Right hindlimb (tissue), 1 donor: Measurements from ENCODE around the gene SH3BP5.

Experiments used
- DNase-seq: peaks from one replicate; pipeline ENCODE4 v3.0.0-alpha.2; 2018

Gene SH3BP5

DNA sequence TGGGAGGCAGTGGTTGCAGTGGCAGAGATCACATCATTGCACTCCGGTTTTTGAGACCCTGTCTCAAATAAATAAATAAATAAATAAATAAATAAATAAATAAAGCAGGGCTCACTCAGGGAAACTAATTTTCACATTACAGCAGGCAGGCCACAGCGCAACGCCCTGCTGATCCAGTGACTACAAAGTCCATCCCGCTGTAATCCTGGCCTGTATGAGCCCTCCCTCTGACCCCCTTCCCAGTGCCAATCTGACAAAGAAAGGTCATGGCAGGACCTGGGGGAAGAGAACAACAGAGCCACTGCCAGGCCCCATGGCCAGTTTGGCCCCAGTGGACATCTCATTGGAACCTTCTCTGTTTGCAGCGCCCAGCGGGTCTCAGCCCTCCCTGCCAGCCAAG, 9.3 kb downstream of the SH3BP5 start:
- no peak for DNase-seq

DNA sequence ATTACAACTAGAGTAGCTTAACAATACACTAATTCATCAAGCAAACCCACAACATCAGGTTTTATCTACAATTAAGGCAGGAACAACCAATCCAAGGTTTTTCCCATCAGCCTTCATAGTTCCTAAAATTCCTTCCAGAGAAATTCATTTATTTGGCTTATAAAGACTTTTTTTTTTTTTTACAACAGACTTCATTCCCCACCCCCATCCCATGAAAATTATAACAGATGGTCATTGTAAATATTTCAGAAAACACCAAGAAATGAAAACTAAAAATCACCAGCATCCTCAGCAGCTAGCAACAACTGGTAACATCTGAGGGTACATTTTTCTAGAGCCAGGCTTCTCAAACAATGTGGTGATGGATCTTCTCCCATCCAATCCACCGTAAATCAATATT, 11.0 kb downstream of the SH3BP5 start:
- no peak for DNase-seq

DNA sequence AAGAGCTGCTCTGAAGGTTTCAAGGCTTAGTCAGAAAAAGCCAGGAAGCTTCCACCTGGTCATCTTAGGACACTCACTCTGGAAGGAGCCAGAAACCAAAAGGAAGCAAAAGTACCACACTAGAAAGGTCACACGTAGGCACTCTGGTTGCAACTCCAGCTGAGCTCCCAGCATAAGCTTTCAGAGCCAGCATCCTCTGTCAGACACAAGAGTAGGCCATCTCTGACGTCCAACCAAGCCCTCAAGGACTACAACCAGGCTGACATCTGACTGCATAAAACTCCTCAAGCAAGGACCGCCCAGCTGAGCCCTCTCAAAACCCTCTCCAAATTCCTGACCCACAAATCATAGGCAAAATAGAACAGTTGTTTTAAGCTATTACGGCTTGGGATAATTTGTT, 12.8 kb downstream of the SH3BP5 start:
- peak; percentile 73 for DNase-seq

DNA sequence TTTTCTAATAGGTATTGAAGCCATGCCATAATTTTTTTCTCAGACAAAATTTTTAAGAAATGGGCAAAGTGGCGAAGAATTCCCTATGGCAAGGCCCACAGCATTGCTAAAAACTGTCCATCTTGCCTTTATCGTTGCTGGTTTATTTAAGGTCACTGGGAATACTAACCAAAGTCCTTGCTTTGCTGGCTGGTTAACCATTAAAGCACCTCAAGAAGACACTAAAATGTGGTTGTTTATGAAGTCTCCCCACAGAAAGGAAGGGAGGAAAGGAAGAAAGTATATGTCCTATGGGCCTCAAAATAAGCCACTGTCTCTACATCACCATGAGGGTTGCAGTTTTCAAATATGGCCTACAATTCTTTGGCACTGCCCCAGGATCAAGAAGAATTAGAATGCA, 13.2 kb downstream of the SH3BP5 start:
- no peak for DNase-seq

DNA sequence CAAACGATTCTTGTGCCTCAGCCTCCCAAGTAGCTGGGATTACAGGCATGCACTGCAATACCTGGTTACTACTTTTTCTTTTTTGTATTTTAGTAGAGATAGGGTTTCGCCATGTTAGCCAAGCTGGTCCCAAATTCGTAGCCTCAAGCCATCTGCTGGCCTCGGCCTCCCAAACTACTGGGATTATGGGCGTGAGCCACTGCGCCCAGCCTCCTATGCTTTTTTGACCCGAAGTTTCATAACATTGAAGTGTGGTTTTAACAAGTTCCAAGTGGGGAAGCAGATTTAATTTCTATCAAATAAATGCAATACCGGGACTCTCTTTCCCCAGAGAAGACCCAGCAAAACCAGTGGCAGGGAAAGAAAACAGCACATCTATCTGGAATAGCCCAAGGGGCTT, 13.7 kb downstream of the SH3BP5 start:
- DNase-seq: no peak

DNA sequence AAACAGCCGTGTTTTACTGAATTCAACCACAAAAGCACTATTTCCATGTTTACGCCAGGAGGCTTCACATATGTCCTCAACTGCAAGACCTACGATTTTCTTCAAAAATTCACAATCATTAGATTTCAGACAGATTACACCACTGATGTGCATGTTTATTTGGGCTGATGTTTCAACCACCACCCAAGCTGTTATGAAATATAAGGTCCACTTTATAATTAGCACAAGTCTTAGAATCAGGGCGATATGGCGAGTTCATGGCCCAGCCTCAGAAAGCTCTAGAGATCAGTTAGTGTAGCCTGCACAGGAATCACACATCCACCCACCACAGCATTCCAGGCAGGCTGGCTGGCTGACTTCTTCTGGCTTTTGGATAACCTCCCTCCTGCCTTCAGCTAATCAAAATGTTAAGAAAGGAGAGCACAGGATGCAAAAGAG, 15.4 kb downstream of the SH3BP5 start:
- peak; percentile 69 for DNase-seq

DNA sequence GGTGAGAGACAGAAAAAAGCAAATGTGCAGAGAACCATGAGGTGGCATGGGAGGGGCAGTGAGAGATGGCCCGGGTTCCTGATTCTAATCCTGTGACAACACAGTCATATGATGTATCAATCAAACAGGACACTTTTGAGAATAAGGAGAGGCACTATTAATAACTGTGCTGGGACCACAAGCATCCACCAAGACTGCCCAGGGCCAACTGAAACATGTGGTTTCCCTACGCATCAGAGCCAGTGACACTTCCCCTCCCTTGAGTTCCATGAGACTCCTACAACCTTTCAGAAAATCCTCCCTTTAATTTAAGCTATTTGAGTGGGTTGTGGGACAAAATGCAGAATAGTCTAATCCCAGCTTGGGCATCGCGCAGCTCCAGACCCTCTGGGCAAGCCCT, 17.4 kb downstream of the SH3BP5 start:
- no peak for DNase-seq

DNA sequence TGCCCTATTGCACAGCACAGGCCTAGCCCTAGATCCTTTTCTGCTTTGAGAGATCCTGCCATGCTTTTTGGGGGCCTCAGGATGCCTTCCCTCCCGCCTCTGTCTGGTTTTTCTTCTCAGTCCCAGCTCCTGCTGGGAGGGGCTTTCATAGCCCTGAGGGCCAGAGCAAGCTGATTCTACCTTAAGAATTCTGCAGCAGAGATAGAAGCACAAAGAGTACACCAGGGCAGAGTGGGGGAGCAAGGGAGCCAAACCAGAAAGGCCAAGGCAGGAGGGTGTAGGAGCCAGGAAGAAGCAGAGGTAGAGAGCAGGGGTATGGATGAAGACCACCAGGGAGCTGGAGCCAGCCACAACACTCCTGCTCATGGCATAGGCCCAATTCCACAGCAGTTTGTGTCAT, 18.1 kb downstream of the SH3BP5 start:
- DNase-seq: no peak

DNA sequence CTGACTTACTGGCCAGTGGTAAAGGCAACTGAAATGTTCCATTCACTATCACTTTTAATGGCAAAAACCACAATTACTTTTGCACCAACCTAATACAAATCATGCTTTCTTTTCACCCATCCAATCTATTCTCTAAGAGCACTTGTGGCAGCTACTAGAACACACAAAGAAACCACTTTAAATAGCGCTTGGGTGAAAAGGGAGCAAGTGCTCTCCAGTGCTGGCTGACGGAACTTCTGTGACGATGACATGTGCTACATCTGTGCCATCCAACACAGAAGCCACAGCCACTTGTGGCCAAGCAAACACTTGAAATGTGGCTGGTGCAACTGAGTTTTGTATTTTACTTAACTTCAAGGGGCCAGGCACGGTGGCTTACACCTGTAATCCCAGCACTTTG, 18.9 kb downstream of the SH3BP5 start:
- DNase-seq: no peak

DNA sequence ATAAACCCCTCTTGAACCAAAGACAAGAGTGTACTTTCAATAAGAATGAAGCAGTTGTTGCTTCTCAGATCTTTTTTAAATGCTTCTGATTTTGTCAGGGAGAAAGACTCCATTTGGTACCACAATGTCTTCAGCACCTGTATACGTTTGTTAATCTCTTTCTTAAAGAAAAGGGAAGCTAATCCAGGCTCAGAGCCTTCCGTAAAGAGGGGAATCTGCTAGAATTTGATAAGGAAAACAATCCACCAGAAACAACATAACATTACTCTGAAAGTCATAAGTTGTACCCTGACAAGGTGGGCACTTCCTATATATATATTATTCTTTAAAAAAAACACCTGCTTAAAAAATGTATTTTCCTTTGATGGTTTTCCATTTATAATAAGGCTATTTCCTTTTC, 19.8 kb downstream of the SH3BP5 start:
- DNase-seq: no peak

DNA sequence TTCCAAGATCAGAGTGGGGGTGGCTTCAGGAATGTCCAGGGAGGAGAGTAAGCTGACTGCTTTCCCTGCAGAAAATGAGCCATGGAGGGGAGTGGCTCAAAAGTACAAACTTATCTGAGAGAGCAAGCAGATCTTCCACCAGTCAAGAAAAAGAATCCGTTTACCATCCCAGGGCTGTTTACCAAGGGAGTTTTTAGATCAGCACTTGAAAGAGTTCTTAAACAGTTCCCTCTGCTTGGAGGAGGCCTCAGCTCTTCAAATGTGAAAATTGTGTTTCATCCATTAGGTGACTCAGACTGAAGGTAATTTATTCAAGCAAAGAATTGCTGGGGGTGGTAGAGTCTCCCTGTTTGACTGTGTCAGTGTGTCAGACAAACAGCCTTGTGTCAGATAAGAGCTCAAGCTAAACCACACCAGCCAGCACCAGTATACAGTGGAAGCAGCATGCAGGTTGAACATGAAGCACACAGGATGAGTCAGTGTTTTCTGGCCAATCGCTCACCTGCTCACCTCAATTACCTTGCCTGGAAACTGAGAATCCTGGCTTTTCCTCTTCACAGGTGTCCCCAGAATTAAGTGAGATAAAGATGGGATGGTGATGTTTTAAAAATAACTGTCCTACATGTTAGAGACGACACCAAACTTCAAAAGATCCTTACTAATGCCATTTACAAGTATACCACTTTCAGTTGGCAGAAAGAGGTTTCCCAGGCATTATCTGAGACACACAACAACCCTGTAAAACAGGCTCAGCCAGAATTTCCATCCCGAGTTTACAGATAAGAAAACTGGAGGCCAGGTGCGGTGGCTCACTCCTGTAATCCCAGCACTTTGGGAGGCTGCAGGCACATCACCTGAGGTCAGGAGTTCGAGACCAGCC, 21.7 kb downstream of the SH3BP5 start:
- no peak for DNase-seq

DNA sequence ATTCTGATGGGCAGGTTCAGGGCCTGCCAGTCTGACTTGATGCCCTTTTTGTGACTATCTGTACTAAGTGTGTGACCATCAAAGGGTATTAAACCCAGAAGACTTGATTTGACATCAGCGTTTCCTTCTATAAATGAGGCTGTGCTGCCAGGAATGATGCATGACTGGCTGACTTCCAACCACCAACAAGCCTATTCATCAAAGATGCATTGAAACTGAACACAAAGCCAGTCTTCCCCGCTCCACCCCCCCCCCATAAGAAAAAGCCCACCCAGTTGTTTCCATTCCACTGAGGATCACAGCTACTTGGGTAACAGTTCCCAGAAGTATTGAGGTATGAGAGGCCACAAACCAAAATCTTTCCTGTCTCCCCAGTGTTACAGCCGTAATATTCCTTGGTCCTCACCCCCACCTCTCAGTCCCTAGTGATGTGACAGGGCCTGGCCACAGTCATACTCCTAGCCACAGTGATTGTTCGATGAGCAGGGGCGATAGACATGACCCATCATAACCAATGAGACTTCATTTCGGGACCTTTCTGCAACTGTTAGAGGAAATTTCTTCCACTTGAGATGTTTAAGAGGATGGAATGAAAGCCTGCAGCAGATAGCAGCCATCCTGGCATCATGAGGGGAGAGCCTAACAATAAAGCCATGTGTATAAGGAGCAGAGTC, 22.6 kb downstream of the SH3BP5 start:
- no peak for DNase-seq

DNA sequence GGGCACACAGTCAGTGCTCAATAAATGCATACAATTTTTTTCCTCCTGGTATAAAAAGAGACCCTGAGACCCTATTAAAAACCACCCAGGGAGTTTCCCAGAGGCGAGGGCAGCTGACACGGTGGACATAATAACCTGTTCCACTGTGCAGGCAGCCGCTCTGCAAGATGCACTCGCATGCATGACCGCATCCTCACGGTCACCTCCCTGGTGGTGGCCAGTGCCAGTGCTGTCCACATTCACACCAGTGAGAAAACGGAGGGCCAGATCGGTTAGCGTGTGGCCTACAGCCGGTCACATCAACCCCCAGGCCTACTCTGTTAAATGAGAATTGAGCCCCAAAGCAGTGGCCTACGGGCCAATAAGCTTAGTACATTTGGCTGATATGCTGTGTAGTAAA, 24.8 kb downstream of the SH3BP5 start:
- no peak for DNase-seq

DNA sequence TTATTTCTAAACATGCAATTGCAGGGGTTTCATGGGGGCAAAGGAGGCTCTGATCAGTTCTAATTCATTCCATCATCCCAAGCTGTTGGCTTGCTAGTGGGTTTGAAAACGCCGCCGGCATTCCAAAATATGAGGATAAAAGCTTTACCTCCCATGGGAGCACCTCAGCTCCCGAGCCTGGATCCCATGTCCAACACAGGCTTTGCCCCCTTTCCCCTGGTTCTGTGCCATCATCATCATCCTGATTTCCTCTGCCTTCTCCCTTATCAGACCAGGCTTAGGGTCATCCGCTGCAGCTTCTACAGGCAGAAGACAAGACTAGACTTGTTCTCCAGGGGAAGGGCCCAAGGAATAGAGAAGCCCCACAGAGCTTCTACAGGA, 25.4 kb downstream of the SH3BP5 start:
- no peak for DNase-seq

DNA sequence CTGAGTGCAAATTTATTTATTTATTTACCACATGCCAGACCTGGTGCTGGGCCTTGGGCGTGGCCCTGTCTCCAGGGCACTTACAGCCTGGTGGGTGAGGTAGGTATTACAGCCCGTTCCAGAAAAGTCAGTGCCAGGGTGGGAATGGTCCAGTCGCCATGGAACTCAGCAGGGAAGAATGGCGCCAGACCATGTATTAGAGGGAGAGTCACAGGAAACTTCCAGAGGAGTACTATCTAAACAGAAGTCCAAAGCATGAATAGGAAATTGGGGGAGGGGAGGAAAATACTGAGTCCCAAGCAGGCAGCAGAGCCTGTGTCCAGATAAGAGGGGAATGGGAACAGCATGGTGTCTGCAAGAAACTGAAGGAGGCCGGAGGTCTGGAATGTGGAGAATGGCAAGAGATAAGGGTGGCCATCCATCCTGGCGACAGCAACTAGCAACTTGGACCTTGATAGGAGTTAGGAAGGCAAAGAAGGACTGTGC, 27.0 kb downstream of the SH3BP5 start:
- DNase-seq: no peak

DNA sequence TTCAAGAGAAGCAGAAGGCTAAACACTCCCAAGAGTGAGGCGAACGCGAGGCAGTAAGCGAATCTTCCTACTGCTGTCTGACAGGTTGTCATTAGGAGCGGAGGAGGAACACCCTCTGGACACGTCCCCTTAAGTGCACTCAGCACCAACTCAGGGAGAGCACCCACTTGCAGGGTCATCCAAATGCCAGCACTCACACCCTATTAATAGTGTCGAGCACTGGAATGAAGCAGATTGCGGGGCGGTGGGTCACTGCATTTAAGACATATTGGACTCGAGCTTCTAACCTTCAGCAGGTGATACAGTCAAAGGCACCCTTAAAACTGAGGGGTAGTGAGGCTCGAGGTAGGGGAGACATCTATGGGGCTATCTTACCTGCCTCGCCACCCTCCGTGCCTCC, 28.7 kb downstream of the SH3BP5 start:
- no peak for DNase-seq

DNA sequence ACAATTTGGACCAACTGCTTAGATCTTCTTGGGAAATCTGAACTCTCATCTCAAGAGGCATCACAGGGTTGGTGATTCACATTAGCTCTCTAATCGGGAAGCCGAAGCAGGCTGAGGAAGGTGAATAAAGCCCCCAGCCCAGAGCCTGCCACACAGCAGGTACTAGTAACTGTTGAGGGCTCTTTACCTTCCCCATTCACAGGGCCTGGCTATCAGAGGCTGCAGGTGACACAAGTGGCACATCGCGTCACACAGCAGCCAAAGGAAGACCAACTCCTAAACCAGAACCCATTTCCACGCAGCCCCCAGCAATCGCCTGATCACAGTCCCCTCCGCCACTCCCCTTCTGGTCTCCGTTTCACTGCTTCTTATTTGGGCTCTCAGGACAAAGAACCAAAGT, 29.2 kb downstream of the SH3BP5 start:
- DNase-seq: no peak

DNA sequence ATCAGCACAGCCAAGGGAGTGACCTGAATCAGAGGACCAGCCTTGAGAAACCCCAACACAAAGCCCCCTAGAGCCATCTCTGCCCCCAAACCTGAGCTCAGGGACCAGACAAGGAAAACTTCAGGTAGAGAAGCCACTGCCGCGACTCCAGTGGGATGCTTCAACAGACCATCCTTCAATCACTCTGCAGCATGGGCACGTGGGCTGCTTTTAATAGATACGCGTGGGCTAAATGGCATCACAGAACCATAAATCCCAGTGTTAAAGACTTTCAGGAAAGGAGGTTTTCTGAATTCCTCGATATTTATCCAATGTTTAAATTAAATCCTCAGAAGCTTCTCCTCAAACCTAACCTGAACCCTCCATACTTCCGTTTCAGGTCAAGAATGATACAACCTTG, 30.6 kb downstream of the SH3BP5 start:
- no peak for DNase-seq

DNA sequence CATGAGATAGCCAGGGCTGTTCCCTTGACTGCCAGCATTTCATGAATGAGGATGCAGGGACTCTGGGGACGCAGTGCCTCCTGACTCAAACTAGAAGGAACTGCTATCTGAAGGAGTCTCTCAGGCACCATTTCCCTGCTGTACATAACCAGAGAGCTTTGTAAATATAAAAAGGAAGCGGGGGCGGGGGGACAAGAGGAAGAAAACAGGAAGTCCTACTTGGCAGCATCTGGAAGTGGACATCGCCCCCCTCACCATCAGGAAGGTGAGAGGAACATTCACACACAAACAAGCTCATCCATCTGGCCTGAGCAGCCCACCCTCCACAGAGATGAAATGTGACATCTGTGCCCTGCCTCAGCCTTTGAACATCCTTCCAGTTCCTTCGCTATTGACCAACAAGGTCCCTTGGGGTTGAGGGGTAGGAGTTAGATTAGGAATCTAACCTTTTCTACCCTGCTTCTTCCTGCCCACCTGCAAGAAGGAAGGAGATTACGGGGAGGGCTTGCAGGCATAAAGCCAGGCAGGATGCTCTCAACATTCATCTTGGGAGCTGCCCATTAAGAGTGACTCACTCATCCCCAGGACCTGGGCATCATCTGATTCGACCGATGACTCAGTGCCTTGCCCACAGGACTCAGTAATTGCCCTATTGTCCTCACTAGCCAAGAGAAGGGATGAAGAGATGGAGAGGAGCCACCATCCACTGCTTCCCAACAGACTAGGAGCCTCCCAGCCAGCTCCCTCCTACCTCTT, 31.9 kb downstream of the SH3BP5 start:
- no peak for DNase-seq

DNA sequence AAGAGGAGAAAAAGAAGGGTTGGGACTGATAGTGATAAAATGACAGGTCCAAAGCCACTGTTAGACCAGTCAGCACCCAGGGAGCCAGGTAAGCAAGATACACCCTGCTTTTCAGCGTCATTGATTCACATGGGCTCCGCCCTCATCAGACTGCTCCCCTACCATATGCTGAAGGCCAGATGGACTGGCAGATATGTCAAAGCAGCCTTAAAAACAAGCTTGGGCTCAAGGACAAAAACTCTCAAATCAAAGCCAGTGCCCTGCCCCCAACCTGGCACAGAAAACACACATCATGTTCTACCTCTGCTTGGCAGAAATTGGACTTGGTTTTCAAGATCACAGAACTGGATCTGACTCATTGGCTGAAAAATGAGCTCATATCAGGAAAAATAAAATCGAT, 33.4 kb downstream of the SH3BP5 start:
- no peak for DNase-seq

DNA sequence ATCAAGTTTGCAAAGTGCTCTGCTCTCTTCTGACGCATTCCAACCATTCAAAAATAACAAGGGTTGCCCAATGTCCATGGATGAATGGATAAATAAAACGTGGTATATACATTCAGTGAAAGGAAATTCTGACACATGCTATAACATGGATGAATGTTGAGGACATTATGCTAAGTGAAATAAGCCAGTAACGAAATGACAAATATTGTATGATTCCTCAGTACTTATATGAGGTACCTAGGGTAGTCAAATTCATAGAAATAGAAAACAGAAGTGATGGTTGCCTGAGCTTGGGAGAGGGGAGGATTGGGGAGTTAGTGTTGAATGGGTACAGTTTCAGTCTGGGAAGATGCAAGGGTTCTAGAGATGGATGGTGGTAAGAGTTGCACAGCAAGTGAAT, 33.9 kb downstream of the SH3BP5 start:
- DNase-seq: no peak

DNA sequence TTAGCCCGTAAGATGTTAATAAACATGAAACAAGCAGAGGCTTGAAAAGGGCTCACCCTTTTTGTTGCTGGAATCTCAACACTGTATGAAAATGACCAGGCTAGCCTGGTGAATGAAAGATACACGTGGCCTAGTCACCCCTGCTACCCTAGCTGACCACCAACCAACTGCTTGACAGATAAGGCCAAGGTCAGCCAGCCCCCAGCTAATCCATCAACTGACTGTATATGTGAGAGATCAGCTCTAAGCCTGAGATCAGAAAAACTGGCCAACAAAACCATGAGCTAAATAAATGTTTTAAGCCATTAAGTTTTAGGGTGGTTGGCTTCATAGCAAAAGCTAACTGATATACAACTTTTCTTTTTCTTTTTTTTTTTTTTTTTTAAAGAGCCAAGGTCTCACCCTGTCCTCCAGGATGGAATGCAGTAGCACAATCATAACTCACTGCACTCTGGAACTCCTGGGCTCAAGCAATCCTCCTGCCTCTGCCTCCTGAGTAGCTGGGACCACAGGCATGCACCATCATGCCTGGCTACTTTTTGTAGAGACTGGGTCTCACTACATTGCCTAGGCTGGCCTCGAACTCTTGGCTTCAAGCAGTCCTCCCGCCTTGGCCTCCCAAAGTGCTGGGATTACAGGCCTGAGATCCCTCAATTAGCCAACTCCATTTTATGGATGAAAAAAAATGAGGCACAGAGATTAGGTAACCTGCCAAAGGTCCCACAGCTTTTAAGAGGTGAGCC, 34.6 kb downstream of the SH3BP5 start:
- no peak for DNase-seq

DNA sequence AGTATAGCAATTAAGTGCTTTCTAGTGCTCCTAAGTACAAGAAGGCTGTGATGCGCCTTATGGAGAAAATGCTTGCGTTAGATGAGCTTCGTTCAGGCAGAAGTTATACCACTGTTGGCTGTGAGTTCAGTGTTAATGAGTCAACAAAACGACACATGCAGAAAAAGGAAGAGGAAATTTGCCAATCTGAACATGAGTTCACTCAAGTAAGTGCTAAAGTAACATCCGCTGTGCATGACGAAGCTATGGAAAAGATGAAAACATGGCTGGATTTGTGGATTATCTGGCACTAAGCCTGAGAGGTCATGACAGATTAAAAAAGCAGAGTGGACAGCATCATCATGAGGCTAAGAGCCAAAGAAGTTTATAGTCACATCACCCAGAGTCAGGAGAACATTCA, 36.9 kb downstream of the SH3BP5 start:
- peak; percentile 38 for DNase-seq
